ENCODE data around the gene SP100. TPM values are rescaled to one million over a fixed set of nuclear protein-coding genes. Genes with fewer than 3 reads are reported as not detected.
"Not testable (repeated sequence)": the region's sequence is repeated elsewhere in the genome, so short reads cannot be mapped to it uniquely, and the experiment has no call there.

SP100 gene
- 0.79 TPM for polyA plus RNA-seq (2012; ENCODE audit: insufficient read depth, insufficient read length, low read depth)

DNA sequence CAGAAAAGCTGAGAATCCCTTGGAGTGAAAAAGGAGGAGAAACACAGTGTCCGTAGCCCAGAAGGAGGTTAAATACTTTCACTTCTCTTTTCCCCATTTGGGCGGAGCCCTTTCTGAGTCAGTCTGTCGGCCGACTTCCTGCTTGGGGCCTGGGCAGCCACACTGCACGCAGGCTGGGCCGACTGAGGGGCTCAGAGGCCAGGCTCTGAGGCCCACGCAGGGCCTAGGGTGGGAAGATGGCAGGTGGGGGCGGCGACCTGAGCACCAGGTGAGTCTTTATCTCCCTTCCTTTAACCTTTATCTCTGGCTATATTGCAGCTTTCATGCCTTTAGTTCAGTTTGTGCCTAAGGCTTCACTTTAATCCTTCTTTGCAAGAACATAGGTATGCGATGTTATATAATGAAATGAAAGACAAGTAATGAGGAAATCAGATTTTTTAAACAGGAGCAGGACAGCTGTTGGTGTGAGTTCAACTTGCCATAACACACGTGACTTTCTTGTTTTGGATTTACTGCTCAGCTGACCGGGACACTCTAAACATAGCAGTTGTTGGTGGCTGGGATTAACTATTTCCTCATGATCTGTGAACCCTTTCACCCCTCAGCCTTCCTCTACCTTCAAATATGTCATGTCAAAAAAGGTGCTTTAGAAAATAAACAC is at the start of gene SP100:
Gene SP100 (plus strand): TSS at position 141 of the 661 bp plus-strand sequence. CDS start 96 bp downstream, at position 237.
- Histone ChIP-seq H3K9me3 (no peaks in the 10 kb centered on the region), H3K4me3 (ENCODE audit: low read depth, low read length) (no peak within 1 kb of the TSS), H3K4me1 (no peaks in the 10 kb centered on the region), H3K36me3 (no peaks in the 10 kb centered on the region), H3K27me3 (no peaks in the 10 kb centered on the region; the same call in 1 of the 2 replicates)
- TF ChIP-seq, protein P1, sequence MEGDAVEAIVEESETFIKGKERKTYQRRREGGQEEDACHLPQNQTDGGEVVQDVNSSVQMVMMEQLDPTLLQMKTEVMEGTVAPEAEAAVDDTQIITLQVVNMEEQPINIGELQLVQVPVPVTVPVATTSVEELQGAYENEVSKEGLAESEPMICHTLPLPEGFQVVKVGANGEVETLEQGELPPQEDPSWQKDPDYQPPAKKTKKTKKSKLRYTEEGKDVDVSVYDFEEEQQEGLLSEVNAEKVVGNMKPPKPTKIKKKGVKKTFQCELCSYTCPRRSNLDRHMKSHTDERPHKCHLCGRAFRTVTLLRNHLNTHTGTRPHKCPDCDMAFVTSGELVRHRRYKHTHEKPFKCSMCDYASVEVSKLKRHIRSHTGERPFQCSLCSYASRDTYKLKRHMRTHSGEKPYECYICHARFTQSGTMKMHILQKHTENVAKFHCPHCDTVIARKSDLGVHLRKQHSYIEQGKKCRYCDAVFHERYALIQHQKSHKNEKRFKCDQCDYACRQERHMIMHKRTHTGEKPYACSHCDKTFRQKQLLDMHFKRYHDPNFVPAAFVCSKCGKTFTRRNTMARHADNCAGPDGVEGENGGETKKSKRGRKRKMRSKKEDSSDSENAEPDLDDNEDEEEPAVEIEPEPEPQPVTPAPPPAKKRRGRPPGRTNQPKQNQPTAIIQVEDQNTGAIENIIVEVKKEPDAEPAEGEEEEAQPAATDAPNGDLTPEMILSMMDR (IDR thresholded peaks at IDR 0.05; ENCODE audit: low read depth, low read length), result no peak
- no peak for DNase-seq

DNA sequence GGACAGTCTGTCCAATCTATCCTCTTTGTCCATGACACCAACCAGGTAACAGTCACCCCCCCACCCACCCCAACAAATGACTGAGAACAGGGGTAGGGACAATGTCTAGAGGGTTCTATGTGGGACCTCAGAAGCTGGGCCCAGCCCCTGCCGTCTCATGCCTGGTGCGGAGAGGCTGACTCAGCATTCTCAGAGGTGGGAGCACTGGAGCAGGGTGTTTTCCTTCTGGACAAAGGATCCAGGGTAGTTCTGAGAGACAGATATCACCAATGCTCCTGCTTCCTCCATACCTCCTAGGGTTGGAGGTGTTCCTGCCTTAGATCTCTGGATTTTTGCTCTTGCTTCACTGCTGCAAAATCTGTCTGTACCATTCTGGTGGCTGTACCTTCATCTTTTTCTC is 33.9 kb upstream of the SP100 start:
- Histone ChIP-seq H3K27me3 (no peaks in the 10 kb centered on the region), H3K4me3 (ENCODE audit: low read depth, low read length) (no peak overlapping the region), H3K9me3 (no peaks in the 10 kb centered on the region), H3K36me3 (no peaks in the 10 kb centered on the region), H3K4me1 (no peaks in the 10 kb centered on the region)
- DNase-seq, result no peak
- TF ChIP-seq, protein P1 (IDR thresholded peaks at IDR 0.05; ENCODE audit: low read depth, low read length), result no peak

DNA sequence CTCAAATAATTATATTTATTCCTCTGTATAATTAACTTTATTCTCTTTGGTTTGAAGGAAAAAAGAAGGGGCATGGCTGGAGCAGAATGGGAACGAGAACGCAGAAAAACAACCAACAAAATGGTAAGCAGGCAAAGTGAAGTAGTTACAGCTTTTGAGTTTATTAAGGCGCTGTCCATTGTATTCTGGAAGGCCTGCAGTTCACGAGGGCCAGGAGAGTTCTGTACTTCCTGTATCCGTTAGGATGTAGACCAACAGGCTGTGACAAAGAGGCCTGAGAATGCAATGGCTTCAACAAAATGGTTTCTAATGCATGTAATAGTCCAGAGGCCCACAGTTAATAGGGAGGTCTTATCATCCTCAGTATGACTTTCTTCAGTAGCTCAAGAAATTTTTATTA is 32.5 kb upstream of the SP100 start:
- TF ChIP-seq, protein P1 (IDR thresholded peaks at IDR 0.05; ENCODE audit: low read depth, low read length), result no peak
- Histone ChIP-seq H3K27me3 (no peaks in the 10 kb centered on the region), H3K36me3 (no peaks in the 10 kb centered on the region), H3K4me3 (ENCODE audit: low read depth, low read length) (no peak overlapping the region), H3K9me3 (no peaks in the 10 kb centered on the region), H3K4me1 (no peaks in the 10 kb centered on the region)
- no peak for DNase-seq

DNA sequence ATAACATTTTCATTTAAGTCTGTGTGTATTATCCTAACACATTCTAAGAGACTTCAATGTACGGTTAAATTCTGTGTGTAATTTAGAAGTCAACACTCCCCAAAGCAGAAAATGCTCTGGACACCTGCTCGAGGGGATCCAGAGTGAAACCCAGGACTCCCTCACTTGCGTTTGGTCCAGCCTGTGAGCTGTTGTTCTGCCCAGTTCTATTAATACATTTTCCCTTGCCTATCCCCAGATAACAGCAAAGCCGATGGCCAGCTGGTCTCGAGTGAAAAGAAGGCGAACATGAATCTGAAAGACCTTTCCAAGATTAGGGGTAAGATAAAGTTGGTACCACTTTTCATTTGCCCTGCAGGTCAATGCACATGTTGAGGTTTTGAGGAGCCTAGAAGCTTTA is 31.0 kb upstream of the SP100 start:
- TF ChIP-seq, protein P1 (IDR thresholded peaks at IDR 0.05; ENCODE audit: low read depth, low read length), result no peak
- no peak for DNase-seq
- no peaks in the 10 kb centered on the region for H3K36me3 ChIP-seq

DNA sequence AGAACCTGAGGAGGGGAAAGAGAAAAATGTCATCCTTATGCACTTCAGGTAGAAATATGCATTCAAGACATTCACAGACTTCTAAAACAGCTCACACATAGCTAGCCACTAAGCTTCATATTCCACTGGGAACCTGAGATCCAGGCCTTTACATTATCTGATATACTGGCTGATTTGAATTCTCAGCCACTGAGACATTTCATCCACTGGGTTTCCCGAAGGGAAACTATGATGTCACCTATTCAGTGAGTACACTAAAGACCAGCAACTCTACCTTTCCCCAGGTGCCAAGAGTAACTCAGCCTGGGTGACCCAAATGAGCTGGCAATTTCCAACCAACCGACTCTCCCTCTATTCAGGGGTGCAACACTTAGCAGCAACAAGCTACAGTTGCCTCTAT is 21.7 kb upstream of the SP100 start:
- H3K9me3 ChIP-seq, result no peaks in the 10 kb centered on the region
- no peak for DNase-seq
- TF ChIP-seq, protein P1 (IDR thresholded peaks at IDR 0.05; ENCODE audit: low read depth, low read length), result no peak
- H3K4me1 ChIP-seq, result no peaks in the 10 kb centered on the region
- no peaks in the 10 kb centered on the region for H3K36me3 ChIP-seq
- no peaks in the 10 kb centered on the region for H3K27me3 ChIP-seq
- H3K4me3 ChIP-seq (ENCODE audit: low read depth, low read length), result no peak overlapping the region

More for the DNA sequence above, 31.0 kb upstream of the SP100 start:
- Histone ChIP-seq H3K27me3 (no peaks in the 10 kb centered on the region), H3K9me3 (no peaks in the 10 kb centered on the region), H3K4me1 (no peaks in the 10 kb centered on the region), H3K4me3 (ENCODE audit: low read depth, low read length) (no peak overlapping the region)

DNA sequence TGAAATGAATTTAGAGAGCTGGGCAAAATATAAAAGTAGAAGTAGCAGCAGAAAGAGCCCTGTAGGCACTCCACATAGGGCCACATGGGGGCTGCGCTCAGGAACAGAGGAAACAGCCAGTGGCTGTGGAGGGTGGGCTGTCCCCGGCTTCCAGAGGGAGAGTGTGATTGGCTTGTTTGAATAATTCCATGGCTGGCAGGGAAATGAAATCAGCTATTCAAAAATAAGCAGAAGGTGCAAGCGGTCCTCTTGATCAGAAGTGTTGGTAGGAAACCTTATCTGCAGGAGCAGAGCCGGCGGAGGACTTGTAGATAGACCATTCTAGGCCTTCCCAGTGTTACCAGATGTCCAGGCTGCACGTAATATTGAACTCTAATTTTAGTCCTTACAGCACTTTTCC is 17.3 kb upstream of the SP100 start:
- not testable (repeated sequence) for H3K9me3 ChIP-seq; H3K36me3 ChIP-seq; DNase-seq; H3K4me3 ChIP-seq (ENCODE audit: low read depth, low read length); H3K27me3 ChIP-seq; H3K4me1 ChIP-seq

Data from BE2C (cell line).